Neural progenitor cell (in vitro differentiated cells): ENCODE data around the gene EXO1.

Source experiments
- CTCF ChIP-seq: fragments of 200-600 bp; sonication (generic); IDR thresholded peaks from 2 replicates; pipeline ENCODE4 v1.5.1; 2017; ENCODE audit warnings: antibody characterized with exemption, mild to moderate bottlenecking
- EZH2 ChIP-seq: fragments of 200-600 bp; sonication (generic); IDR thresholded peaks from 2 replicates; pipeline ENCODE4 v1.6.1; 2017; ENCODE audit warnings: antibody characterized with exemption, mild to moderate bottlenecking, moderate library complexity
- EZH2phosphoT487 ChIP-seq: fragments of 200-600 bp; sonication (generic); IDR thresholded peaks from 2 replicates; pipeline ENCODE4 v1.6.1; 2017; ENCODE audit warnings: antibody characterized with exemption

GRCh38 chr1:241895013-241895412, 47.0 kb downstream of the EXO1 start:
- TF ChIP-seq CTCF = no peak
- TF ChIP-seq EZH2 = no peak
- no peak for TF ChIP-seq EZH2phosphoT487
